K562 (cell line): ENCODE results near the gene INPP4B.

Experiments
- ETV5 ChIP-seq: sonication (generic); formaldehyde crosslinking; IDR thresholded peaks from 2 replicates; pipeline ENCODE4 v1.4.0; 2020; ENCODE audit warnings: low read depth, mild to moderate bottlenecking, missing genetic modification reagents
- HNRNPL ChIP-seq: fragments of 200-400 bp; formaldehyde crosslinking; IDR thresholded peaks from 2 replicates; pipeline ENCODE4 v1.6.1; 2017; ENCODE audit warnings: low read depth, mild to moderate bottlenecking, low read length
- KHSRP ChIP-seq: fragments of 450-650 bp; IDR thresholded peaks from 2 replicates; pipeline ENCODE4 v1.6.1; 2017
- MXI1 ChIP-seq: IDR thresholded peaks from 2 replicates; pipeline ENCODE4 v1.6.1; 2011; ENCODE audit warnings: low read depth, mild to moderate bottlenecking, improper control_type of control experiment, low read length
- POLR2A ChIP-seq: fragments of 450-650 bp; conservative IDR thresholded peaks from 2 replicates; pipeline ENCODE4 v1.6.1; 2016
- RBM25 ChIP-seq: fragments of 200-400 bp; formaldehyde crosslinking; IDR thresholded peaks from 2 replicates; pipeline ENCODE4 v1.6.1; 2018; ENCODE audit warnings: low read length, low read depth, moderate library complexity; ENCODE audit not compliant: severe bottlenecking
- SREBF1 ChIP-seq: fragments of 150-350 bp; IDR thresholded peaks from 2 replicates; pipeline ENCODE4 v1.6.1; 2014; ENCODE audit warnings: antibody characterized with exemption, low read depth, low read length, borderline replicate concordance
- YY1 ChIP-seq, 3 experiments: IDR thresholded peaks; 2 replicates each; pipeline ENCODE4 v1.6.1; 2011; ENCODE audit warnings: low read length in 2 of 3, mild to moderate bottlenecking in 2 of 3, moderate library complexity in 2 of 3, borderline replicate concordance in 1 of 3, control low read depth in 1 of 3, low read depth in 1 of 3; ENCODE audit not compliant: insufficient read depth in 3 of 3, insufficient replicate concordance in 2 of 3, control insufficient read depth in 1 of 3, insufficient read length in 1 of 3; ENCODE audit errors: extremely low read depth in 1 of 3
- ZNF217 ChIP-seq: sonication (generic); formaldehyde crosslinking; IDR thresholded peaks from 2 replicates; pipeline ENCODE4 v1.8.0; 2022; ENCODE audit warnings: mild to moderate bottlenecking, missing genetic modification reagents
- TF ChIP-seq, protein P1 (sequence below), 3 experiments: IDR thresholded peaks in 2 of 3; conservative IDR thresholded peaks in 1 of 3; 2 replicates each; pipeline ENCODE4 v1.5.1; 2011 to 2012; ENCODE audit warnings: low read length in 3 of 3, mild to moderate bottlenecking in 3 of 3, control low read depth in 2 of 3, improper control_type of control experiment in 1 of 3, inconsistent platforms in 1 of 3, low read depth in 1 of 3, mixed read lengths in 1 of 3, moderate library complexity in 1 of 3; ENCODE audit not compliant: insufficient read depth in 2 of 3

DNA sequence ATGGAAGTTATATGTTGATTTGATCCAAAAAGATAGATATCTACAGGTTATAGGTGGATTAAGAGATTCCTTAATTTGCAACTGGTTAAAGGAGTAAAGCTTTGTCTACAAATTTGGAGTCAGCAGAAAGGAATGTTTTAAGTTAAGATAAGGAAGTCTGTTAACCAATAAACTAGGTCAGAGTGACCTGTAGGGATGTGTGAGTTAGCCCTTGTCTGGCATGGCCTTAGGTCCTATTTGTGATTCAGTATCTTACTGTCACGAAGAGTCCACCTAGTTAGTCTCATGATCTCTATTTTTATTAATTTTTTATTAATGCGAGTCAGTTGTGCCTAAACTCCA lies 230.8 kb downstream of the INPP4B start:
- TF ChIP-seq SREBF1 (no peak), KHSRP (no peak), POLR2A (no peak), MXI1 (no peak), ETV5 (no peak), ZNF217 (CRISPR knock-in tag) (no peak), RBM25 (no peak), YY1 (IDR thresholded peaks at IDR 0.05; ENCODE audit: borderline replicate concordance in 1 of 3, control insufficient read depth in 1 of 3, extremely low read depth in 1 of 3, insufficient read depth in 3 of 3, insufficient read length in 1 of 3, insufficient replicate concordance in 2 of 3, low read depth in 1 of 3, low read length in 2 of 3) (no peak), HNRNPL (no peak)
- TF ChIP-seq, protein P1, sequence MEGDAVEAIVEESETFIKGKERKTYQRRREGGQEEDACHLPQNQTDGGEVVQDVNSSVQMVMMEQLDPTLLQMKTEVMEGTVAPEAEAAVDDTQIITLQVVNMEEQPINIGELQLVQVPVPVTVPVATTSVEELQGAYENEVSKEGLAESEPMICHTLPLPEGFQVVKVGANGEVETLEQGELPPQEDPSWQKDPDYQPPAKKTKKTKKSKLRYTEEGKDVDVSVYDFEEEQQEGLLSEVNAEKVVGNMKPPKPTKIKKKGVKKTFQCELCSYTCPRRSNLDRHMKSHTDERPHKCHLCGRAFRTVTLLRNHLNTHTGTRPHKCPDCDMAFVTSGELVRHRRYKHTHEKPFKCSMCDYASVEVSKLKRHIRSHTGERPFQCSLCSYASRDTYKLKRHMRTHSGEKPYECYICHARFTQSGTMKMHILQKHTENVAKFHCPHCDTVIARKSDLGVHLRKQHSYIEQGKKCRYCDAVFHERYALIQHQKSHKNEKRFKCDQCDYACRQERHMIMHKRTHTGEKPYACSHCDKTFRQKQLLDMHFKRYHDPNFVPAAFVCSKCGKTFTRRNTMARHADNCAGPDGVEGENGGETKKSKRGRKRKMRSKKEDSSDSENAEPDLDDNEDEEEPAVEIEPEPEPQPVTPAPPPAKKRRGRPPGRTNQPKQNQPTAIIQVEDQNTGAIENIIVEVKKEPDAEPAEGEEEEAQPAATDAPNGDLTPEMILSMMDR (IDR thresholded peaks at IDR 0.05 in 2 of 3, conservative IDR thresholded peaks at IDR 0.05 in 1 of 3; ENCODE audit: insufficient read depth in 2 of 3, low read depth in 1 of 3, low read length in 3 of 3): no peak
